ENCODE data around the gene KLF3.
"Not testable (repeated sequence)": the region's sequence is repeated elsewhere in the genome, so short reads cannot be mapped to it uniquely, and the experiment has no call there.

Gene KLF3

DNA sequence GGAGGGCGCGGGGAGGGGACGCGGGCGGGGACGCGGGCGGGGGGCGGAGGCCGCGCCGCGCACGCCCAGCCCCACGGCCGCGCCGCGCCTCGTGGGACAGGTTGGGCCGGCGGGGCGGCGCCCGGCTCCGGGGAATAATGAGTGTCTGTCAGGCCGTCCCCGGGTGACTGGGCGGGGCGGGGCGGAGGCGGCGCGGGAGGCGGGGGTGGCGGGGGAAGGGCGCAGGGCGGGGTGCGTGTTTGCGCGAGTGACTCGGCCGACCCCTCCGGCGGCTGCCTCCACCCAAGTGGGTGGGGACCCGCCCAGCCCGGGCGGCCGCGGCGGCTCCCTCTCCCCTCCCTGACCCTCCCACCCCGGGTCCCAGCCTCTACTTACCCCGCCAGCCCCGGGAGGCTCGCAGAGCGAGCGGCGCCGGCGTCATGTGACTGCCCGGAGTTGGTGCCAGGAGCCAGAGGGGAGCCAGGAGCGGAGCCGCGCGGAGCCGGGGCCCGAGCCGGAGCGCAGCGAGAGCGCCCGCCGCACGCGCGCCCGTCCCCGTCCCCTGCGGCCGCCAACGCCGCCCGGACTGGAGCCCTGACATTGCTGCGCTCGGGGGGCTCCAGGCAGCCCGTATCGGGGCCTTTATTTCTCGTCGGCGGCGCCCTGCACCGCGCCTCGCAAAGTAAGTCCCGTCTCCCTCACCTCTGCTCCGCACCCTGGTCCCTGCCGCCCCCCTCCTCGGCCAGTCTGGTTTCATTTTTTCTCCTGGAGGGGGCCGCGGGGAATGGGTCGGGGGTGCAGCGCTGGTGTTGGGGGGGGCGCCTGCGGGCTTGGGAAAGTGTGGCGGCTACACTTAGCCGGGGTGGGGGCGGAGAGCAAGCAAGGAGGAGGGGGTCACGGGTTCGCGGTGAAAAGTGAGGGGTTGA lies at the start of gene KLF3:
TSS of gene KLF3 (plus strand) at position 399 of the 905 bp plus-strand sequence. CDS start 16,427 bp downstream, outside the sequence.
- DNase-seq (ENCODE audit: low read depth) = peak; percentile 86

DNA sequence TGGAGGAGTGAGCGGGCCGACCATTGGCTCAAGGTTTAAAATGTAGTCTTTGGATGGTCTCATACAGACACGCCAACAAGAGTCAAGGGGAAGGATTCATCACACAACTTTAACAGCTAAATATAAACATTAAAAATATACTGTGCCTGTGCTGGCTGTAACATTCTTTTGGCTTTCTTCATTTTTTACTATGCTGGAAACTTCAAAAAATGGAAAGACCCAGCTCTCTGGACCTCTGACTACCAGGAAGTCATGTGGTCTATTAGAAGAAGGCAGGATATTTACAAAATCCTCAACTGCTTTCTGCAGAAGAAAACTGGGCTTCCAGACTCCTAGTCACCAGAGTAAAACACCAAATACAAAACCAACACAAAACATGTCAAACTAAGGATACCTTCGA lies 49.8 kb upstream of the KLF3 start:
- no peak for DNase-seq (ENCODE audit: low read depth)

DNA sequence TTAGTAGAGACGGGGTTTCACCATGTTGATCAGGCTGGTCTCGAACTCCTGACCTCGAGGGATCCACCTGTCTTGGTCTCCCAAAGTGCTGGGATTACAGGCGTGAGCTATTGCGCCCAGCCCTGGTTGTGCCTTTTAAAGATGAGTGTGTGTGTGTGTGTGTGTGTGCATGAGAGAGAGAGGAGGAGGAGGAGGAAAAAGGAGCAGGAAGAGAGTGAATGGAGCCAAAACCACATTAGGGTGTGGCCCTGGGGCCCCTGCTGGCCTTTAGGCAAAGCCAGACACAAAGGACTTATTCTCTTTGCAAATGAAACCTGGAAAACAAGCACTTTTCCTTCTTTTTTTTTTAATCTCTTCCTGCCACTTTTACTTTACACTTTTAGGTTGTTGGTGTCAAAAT lies 48.2 kb upstream of the KLF3 start:
- no peak for DNase-seq (ENCODE audit: low read depth)

DNA sequence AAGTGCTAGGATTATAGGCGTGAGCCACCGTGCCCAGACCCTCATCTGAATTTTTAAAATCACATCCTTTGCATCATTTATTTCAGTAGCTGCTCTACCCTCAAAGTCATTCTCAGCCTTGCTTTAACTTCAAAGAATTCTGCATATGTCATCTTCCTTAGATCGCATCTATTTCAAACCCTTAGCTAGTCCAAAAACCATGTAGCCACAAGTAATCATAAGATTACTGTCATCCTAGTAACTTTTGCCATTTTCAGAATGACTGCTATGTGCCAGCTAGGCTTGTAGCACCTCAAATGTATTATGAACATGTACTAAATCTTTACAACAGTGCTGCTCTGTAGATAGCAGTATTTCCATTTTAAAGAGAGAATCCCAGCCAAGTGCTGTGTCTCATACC lies 45.5 kb upstream of the KLF3 start:
- no peak for DNase-seq (ENCODE audit: low read depth)

DNA sequence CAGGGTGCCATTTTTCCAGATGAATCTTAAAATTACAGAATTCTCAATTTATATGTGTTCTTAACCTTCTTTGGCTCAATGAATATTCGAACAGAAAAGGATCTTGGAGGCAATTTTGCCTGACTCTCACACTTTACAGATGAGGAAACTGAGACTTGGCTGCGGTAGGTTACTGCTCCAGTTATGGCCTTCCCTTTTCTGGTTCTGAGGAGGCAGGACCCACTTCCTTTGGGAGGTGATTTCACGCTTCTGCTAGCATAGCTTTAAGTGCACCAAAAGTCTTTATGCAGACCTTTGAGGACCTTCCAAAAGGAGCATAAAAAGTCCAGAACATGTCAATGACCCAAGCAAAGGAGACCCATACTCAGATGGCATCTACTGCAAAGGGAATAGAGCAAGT lies 44.7 kb upstream of the KLF3 start:
- no peak for DNase-seq (ENCODE audit: low read depth)

DNA sequence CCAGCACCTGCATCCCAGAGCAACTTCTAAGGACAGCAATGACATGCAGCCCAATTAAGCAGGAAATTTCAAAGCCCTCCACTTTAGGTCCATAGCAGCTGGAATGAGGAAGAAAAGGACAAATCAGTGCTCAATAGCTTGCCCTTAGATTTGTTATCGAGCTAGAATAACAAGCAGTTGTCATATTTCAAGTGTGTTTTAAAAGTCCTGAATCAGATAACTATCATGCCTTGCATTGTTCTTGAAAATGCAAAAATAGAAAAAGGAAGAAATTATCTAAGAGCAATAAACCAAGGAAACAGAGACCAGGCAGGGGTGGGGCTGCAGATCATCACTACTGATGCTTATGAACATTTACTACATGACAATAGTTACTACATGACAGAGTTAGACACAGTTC lies 43.9 kb upstream of the KLF3 start:
- DNase-seq (ENCODE audit: low read depth) = no peak

DNA sequence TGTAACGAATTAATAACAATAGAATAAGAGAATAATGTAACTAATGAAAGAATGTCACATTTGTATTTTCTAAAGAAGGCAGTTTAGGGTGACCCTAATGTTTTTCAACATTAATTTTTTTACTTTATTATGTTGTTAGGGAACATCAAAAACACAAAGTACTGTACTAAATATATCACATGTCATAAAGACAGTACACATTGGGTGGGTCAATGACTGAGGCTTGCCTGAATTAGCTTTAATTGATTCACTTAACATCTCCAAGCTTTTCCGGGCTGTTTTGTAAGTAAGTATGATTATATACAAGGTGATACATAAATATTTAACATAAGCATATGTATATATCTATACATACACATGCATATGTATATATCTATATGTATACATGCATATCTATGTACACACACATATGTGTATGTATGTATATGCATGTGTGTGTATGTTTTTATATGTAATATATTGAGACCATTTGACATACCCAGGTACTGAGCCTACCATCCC lies 43.4 kb upstream of the KLF3 start:
- DNase-seq (ENCODE audit: low read depth) = no peak

DNA sequence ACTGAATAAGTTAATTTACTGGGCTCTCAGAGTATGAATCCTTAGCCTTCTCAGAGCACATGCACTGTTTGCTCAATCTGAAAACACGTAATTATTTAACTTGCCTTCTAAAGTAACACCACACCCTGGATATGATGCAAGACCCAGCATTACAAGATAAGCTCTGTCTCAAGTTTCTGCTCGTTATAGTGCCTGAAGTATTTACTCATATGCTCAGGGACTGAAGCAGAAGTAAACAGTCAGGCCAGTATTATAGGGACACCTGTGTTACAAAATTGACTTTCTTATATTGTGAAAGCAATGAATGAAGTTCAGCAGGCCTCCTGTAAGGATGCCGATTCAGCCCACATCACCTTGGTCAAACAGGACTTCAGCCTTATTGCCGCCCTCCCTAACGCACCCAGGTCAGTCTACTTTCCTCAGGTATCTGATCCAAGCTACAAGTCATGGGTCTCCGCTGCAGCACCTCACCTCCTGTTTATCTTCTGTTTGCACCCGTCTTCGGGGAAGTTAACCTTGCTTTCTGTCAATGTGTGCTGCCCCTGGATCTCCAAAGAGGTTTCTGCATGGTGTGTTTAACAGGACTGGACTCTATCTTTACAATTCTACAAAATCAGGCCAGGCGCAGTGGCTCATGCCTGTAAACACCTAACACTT lies 42.8 kb upstream of the KLF3 start:
- DNase-seq (ENCODE audit: low read depth) = peak; percentile 10

DNA sequence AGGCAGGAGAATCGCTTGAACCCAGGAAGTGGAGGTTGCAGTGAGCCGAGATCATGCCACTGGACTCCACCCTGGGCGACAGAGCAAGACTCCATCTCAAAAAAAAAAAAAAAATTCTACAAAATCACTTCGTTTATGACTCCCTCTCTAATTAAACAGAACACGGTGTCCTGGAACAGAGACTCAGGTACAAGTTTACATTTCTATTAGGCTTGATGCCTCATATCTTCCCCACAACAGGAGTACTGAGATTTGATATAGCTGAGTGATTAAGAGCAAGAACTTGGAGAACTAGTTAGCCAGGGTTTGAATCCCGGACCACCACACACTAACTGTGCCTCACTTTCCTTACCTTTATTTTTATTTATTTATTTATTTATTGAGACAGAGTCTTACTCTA lies 42.2 kb upstream of the KLF3 start:
- DNase-seq (ENCODE audit: low read depth) = no peak

DNA sequence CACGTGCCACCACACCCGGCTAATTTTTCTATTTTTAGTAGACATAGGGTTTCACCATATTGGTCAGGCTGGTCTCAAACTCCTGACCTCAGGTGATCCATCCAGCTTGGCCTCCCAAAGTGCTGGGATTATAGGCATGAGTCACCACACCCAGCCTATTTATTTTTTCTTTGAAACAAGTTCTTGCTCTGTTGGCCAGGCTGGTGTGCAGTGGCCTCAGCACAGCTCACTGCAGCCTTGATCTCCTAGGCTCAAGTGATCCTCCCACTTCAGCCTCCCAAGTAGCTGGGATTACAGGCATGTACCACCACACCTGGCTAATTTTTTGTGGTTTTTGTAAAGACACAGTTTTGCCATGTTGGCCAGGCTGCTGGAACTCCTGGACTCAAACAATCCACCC lies 41.7 kb upstream of the KLF3 start:
- not testable (repeated sequence) for DNase-seq (ENCODE audit: low read depth)

DNA sequence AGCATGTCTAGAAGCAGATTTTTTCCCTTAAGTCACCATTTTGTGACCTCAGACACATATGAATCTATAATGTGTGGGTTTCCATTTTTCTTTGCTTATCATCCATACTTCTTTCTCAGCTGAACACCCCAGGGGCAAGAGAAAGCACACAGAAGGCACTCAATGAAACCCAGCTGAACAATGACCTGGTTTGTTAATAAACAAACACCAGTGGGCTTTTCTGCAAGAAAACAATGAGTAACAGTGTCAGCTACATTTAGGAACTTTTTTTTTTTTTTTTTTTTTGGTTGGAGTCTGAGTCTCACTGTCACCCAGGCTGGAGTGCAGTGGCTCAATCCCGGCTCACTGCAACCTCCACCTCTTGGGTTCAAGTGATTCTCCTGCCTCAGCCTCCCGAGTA lies 40.7 kb upstream of the KLF3 start:
- DNase-seq (ENCODE audit: low read depth) = no peak

DNA sequence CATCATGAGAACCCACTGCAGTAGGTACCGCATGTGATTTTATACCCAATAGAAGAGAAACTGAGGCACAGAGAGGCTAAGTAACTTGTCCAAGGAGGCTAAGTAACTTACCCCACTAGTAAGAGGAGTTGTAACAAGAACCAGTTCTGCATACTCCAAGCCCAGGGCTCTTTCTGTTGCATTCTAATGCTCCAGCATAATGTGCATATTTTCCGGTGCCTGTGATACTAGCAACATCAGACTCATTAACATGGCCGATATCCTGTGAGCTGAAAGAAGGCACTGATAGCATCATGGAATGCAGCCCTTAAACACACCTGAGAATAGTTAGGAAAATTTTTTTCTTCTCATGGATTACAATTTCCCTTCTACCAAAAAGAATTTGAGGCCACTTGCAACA lies 39.7 kb upstream of the KLF3 start:
- no peak for DNase-seq (ENCODE audit: low read depth)

DNA sequence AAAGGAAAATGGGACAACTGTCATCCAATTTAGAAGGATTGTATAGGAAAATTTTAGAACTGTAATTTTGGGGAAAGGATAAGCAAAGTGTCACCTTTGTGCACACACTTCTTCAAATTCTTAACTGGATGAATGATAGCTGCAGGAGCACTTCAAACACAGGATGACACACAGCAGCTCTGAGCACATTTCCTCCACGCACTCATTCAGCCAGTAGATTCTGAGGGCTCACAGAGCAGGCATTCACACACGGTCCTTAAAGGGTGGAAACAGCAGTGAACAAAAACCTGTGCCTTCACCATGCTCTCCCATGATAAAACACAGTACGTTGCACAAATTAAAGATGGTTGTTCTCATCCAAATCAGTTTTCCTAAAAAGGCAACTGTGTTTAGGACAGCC lies 38.5 kb upstream of the KLF3 start:
- no peak for DNase-seq (ENCODE audit: low read depth)

DNA sequence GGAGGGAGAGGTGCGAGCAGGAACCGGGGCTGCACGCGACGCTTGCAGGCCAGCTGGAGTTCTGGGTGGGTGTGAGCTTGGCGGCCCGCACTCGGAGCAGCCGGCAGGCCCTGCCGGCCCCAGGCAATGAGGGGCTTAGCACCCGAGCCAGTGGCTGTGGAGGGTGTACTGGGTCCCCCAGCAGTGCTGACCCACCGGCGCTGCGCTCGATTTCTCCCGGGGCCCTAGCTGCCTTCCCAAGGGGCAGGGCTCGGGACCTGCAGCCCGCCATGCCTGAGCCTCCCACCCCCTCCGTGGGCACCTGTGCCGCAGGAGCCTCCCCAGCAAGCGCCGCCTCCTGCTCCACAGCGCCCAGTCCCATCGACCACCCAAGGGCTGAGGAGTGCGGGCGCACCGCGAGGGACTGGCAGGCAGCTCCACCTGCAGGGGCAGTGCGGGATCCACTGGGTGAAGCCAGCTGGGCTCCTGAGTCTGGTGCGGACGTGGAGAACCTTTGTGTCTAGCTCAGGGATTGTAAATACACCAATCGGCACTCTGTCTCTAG lies 37.0 kb upstream of the KLF3 start:
- DNase-seq (ENCODE audit: low read depth) = not testable (repeated sequence)

DNA sequence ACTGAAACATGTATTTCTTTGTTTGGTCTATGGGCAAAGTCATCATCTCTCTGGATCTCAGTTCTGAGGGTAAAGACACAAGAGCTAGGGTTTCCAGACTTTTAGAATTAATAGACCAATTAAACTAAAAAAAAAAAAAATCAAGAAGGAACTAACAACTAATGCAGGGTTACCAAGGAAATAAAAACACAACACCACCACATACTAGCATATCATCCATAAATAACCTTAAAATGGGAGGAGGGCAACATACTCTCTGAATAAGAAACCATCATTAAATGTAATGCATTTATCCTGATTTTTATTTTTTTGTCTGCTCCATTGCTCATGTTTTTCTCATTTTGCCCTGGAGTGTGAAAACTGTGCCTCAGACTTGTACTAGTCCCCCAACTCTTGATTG lies 33.5 kb upstream of the KLF3 start:
- DNase-seq (ENCODE audit: low read depth) = no peak

DNA sequence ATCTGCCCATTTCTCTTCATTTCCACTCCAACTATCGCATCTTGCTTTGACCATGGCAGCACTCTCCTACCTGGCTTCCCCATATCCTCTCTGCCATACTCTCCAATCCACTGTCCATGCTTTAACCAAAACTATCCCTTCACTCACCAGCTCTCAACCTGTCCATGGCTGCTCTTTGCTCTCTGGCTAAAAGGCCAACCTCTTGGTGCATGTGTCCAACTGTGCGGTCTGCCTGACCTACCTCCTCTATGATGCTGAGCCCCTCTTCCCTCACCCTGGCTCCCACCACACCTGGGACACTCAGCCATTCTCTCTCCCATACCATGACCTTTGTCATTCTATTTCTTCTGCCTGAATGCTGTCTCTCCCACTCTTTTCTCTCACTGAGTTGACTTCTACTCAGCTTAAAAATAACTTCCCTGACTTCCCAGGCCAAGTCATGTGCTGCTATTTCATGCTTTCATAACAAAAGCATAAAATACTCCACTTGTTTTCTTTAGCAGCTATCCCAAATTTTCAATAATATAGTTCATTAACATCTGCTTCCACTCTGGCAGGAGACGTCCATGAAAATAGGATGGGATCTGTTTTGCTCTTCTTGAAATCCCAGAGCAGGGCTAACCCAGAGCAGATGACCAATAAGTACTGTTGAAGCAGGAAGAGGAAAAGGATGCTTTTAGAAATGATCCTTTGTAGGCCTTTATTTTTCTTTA lies 29.8 kb upstream of the KLF3 start:
- DNase-seq (ENCODE audit: low read depth) = no peak

DNA sequence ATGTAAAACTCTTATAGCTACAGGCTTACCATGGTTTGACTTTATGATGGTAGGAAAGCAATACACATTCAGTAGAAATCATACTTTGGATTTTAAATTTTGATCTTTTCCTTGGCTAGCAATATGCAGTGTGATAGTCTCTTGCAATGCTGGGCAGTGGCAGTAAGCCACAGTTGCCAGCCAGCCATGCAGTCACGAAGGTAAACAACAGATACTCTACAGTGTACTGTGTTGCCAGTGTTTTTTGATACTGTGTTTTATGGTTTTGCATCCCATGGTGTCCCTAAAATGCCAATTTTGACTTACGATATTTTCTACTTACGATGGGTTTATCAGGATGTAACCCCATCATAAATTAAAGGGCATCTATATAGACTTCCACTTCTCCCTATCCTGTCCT lies 24.8 kb upstream of the KLF3 start:
- no peak for DNase-seq (ENCODE audit: low read depth)

DNA sequence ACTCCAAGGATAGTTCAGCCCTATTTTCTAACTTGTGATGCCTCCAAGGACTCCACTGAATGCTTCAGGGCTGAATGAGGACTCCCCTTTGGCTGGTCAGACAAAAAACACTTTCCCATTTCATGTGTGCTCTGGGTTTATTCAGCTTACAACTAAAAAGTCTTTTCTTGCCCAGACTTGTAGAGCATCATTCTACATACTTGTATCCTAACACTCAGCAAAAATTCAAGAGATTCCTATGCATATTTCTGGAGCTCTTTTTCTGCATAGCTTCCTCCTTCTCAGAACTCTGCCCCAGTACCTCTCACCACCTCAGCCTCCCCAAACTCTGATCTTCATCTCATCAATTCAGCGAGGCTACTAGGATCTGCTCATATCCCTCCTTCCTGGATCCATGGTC lies 22.2 kb upstream of the KLF3 start:
- DNase-seq (ENCODE audit: low read depth) = no peak

DNA sequence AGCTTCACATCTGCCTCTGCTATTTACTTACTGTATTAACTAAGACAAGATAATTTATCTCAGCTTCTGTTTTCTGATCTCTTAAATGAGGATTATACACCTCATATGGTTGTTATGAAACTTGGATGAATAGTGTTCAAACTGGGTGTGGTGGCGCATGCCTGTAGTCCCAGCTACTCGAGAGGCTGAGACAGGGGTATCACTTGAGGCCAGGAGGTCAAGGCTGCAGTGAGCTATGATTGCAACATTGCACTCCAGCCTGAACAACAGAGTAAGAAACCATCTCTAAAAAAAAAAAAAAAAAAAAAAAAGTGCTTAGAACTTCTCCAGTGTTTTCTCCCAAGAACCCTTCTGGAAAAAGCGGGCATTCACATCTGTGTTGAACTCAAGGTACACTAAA lies 19.8 kb upstream of the KLF3 start:
- DNase-seq (ENCODE audit: low read depth) = no peak

DNA sequence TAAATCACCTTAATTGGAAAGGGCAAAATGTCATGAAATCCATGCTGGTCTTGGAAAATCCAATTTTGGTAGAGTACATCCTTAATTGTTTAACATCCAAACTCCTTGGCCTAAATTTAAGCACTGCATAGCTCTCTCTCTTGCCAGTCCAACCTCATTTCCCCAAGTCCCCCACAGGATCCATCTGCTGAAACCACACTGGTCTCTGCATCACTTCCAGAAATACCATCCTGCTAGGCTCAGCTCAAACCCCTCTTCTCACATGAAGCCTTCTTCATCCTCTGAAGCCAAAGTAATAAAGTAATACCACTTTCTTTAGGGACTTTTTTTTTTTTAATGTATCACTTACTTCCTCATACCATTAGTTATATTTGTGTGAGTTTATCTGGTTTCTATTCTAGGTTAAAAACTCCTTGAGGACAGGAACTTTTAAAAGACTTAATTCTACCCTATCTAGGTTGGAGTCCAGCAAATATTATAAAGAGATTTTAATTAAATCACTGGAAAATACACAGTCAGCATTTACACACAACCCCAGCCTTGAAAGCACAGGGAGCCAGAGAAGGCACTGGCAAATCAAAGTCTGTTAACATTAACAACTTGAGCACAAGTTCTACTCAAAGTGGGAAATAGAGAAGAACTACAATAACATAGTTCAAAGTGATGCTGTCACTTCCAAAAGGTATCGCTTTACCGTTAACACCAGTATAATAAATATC lies 16.7 kb upstream of the KLF3 start:
- no peak for DNase-seq (ENCODE audit: low read depth)

DNA sequence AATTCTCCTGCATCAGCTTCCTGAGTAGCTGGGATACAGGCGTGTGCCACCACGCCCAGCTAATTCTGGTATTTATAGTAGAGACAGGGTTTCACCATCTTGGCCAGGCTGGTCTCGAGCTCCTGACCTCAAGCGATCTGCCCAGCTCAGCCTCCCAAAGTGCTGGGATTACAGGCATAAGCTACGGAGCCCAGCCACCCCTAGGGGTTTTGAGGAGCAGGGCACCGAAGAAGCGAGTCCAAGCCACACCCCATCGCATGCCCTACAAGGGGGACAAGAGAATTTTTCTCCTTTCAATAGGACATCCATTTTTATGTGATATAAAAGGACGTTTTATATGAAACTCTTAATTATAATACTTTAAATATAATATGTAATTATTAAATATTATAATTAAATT lies 13.9 kb upstream of the KLF3 start:
- DNase-seq (ENCODE audit: low read depth) = no peak

DNA sequence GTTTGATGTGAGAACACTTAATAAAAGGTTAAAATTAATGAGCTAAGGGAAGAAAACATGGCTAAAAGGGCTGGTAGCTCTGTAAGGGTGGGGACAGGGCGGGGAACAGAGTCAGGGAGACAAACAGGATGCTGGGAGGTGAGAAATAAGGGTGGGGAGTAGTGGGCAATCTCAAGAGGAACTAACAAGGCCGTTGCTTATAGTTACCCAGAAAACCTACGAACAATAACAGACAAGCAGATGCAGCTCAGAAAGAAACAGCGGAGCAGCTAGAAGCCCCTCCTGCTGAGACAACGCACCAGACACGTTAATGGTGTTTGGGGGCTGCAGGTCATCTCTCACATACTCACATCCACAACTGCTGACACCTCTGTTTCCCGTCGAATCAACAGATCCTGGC lies 9.7 kb upstream of the KLF3 start:
- no peak for DNase-seq (ENCODE audit: low read depth)

Data from ELR (cell line).